ENCODE data around the gene MAMDC4.

MAMDC4 gene

GRCh38 chr9:136886610-136887597 is 34.8 kb downstream of the MAMDC4 start:
- H3K4me3 Mint-ChIP-seq: peak overlapping the region; percentile 89
- H3K36me3 Mint-ChIP-seq (ENCODE audit: low read depth): peaks cover 32% of the 10 kb centered on the region
- H3K27ac Mint-ChIP-seq: peak overlapping the region; percentile 79
- peaks cover 39% of the 10 kb centered on the region for H3K4me1 Mint-ChIP-seq (ENCODE audit: low read depth)
- intact Hi-C loops (cut with micrococcal nuclease): loop anchor here (1.0 to 2.0 kb wide), 2 partner anchors 20 to 38 kb away; partner anchors contain the start of genes EDF1 and PHPT1
- H3K9me3 Mint-ChIP-seq: no peaks in the 10 kb centered on the region
- no peaks in the 10 kb centered on the region for H3K27me3 Mint-ChIP-seq

GRCh38 chr9:136888454-136888853 is 36.3 kb downstream of the MAMDC4 start:
- Mint-ChIP-seq H3K36me3 (ENCODE audit: low read depth) (peaks cover 37% of the 10 kb centered on the region), H3K9me3 (no peaks in the 10 kb centered on the region), H3K27me3 (no peaks in the 10 kb centered on the region), H3K27ac (no peak overlapping the region), H3K4me1 (ENCODE audit: low read depth) (peaks cover 23% of the 10 kb centered on the region), H3K4me3 (no peak overlapping the region)
- intact Hi-C loops (cut with micrococcal nuclease): no loop called here

DNA sequence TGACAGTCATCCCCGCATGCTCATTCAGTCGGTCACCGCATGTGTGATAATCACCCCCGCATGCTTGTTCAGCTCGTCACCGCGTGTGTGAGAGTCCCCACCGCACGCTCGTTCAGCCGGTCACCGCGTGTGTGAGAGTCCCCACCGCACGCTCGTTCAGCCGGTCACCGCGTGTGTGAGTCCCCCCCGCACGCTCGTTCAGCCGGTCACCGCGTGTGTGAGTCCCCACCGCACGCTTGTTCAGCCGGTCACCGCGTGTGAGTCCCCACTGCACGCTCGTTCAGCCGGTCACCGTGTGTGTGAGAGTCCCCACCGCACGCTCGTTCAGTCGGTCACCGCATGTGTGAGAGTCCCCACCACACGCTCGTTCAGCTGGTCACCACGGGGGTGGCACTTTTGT is 37.7 kb downstream of the MAMDC4 start:
- Mint-ChIP-seq H3K36me3 (ENCODE audit: low read depth) (peaks cover 48% of the 10 kb centered on the region), H3K4me3 (no peak overlapping the region), H3K27me3 (no peaks in the 10 kb centered on the region), H3K4me1 (ENCODE audit: low read depth) (peaks cover 21% of the 10 kb centered on the region), H3K27ac (no peak overlapping the region), H3K9me3 (no peaks in the 10 kb centered on the region)
- intact Hi-C loops (cut with micrococcal nuclease): no loop called here

GRCh38 chr9:136890661-136891060 is 38.5 kb downstream of the MAMDC4 start:
- Mint-ChIP-seq H3K4me1 (ENCODE audit: low read depth) (peaks cover 17% of the 10 kb centered on the region), H3K9me3 (no peaks in the 10 kb centered on the region), H3K36me3 (ENCODE audit: low read depth) (peaks cover 54% of the 10 kb centered on the region), H3K27me3 (no peaks in the 10 kb centered on the region), H3K27ac (no peak overlapping the region), H3K4me3 (no peak overlapping the region)
- intact Hi-C loops (cut with micrococcal nuclease): no loop called here

GRCh38 chr9:136896027-136896426 is 43.9 kb downstream of the MAMDC4 start:
- peaks cover 68% of the 10 kb centered on the region for H3K36me3 Mint-ChIP-seq (ENCODE audit: low read depth)
- no peaks in the 10 kb centered on the region for H3K27me3 Mint-ChIP-seq
- H3K9me3 Mint-ChIP-seq: no peaks in the 10 kb centered on the region
- H3K4me3 Mint-ChIP-seq: no peak overlapping the region
- intact Hi-C loops (cut with micrococcal nuclease): no loop called here
- H3K27ac Mint-ChIP-seq: no peak overlapping the region
- peaks cover 6% of the 10 kb centered on the region for H3K4me1 Mint-ChIP-seq (ENCODE audit: low read depth)

DNA sequence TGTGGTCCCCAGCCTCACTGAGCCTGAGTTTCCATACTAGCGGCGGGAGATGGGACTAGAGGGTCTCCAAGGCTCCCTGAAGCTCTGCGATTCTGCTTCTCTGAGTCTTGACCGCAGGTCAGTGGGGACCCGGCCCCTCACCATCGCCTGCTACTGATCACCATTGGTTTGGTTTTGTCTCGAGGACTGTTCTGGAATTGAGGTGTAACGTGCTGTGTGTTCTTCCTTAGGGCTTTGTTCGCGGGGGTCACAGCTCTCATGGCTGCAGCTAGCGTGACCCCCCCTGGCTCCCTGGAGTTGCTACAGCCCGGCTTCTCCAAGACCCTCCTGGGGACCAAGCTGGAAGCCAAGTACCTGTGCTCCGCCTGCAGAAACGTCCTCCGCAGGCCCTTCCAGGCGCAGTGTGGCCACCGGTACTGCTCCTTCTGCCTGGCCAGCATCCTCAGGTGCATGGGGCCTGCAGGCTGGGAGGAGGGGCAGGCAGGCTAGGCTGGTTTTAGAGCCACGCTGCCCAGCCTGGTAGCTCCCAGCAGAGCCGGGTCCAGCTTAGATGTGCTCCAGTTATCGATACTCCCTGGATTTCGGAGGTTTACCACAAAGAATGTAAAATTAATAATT is 46.4 kb downstream of the MAMDC4 start:
- H3K4me1 Mint-ChIP-seq (ENCODE audit: low read depth): peaks cover 22% of the 10 kb centered on the region
- H3K27ac Mint-ChIP-seq: no peak overlapping the region
- H3K36me3 Mint-ChIP-seq (ENCODE audit: low read depth): peaks cover 79% of the 10 kb centered on the region
- intact Hi-C loops (cut with micrococcal nuclease): no loop called here
- H3K4me3 Mint-ChIP-seq: no peak overlapping the region
- H3K9me3 Mint-ChIP-seq: no peaks in the 10 kb centered on the region
- no peaks in the 10 kb centered on the region for H3K27me3 Mint-ChIP-seq

DNA sequence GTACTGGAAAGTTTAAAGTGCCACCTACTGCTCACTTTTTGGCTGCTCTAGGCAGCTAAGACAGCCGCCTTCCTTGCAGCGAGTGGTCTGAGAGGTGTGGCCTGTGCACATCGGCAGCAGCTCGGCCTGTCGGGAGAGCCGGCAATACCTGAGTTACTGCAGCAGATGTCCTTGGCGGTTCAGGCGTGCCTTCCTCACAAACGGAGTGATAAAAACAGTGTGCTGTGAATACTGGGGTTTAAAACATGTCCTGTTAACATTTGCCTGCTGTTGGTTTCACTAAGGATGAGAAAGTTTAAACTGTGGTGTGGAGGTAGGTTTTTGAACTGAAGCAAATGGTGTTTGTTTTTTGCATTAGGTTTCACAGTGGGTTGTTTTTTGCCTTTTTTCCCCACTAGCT is 47.0 kb downstream of the MAMDC4 start:
- peaks cover 82% of the 10 kb centered on the region for H3K36me3 Mint-ChIP-seq (ENCODE audit: low read depth)
- H3K4me3 Mint-ChIP-seq: no peak overlapping the region
- H3K27ac Mint-ChIP-seq: no peak overlapping the region
- H3K27me3 Mint-ChIP-seq: no peaks in the 10 kb centered on the region
- H3K9me3 Mint-ChIP-seq: no peaks in the 10 kb centered on the region
- peaks cover 22% of the 10 kb centered on the region for H3K4me1 Mint-ChIP-seq (ENCODE audit: low read depth)
- intact Hi-C loops (cut with micrococcal nuclease): no loop called here

DNA sequence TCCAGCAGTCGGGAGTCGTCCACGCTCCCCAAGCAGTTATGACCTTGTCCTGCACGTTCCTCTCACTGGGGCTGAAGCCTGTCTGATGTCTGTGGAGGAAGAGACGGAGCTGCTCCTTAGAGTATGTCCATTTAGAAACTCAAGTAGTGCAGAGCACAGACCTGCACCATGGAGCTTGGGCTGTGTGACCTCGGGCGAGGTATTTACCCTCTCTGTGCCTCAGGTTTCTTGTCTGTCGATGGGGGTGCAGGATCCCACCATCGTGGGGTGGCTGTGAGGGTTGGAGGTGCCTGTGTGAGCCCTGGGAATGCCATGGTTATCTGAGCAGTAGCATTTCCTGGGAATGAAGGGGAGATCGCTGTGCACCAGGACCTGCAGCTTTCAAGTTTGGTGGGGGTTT is 48.4 kb downstream of the MAMDC4 start:
- peaks cover 29% of the 10 kb centered on the region for H3K4me1 Mint-ChIP-seq (ENCODE audit: low read depth)
- no peaks in the 10 kb centered on the region for H3K27me3 Mint-ChIP-seq
- no peaks in the 10 kb centered on the region for H3K9me3 Mint-ChIP-seq
- H3K4me3 Mint-ChIP-seq: no peak overlapping the region
- no peak overlapping the region for H3K27ac Mint-ChIP-seq
- H3K36me3 Mint-ChIP-seq (ENCODE audit: low read depth): peaks cover 78% of the 10 kb centered on the region
- intact Hi-C loops (cut with micrococcal nuclease): no loop called here

DNA sequence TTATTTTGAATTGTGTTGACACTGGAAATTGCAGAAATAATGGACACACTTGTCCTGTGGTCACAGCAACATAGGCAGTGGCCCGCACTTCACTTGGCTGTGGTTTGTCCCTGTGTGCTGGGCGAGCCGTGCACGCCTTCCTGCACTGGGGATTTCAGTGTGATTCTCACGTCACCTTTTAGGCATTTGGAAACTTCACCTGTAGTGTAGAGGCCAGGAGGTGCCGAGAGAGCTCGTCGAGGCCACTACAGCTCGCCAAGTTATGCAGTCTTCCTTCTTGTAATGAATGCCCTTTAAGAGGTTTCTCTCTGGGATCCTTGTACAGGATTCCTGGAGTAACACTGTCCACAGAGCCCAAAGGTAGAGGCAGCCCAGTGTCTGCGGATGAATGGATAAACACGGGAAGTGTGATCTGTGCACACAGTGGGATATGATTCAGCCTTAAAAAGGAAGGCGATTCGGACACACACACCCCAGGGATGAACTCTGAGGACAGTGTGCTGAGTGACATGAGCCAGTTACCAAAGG is 48.9 kb downstream of the MAMDC4 start:
- Mint-ChIP-seq H3K27me3 (no peaks in the 10 kb centered on the region), H3K4me1 (ENCODE audit: low read depth) (peaks cover 30% of the 10 kb centered on the region), H3K27ac (peak overlapping the region; percentile 79), H3K36me3 (ENCODE audit: low read depth) (peaks cover 79% of the 10 kb centered on the region), H3K4me3 (no peak overlapping the region), H3K9me3 (no peaks in the 10 kb centered on the region)
- intact Hi-C loops (cut with micrococcal nuclease): no loop called here

- Mint-ChIP-seq H3K4me1 (ENCODE audit: low read depth) (peaks cover 30% of the 10 kb centered on the region), H3K27ac (peak overlapping the region; percentile 79), H3K36me3 (ENCODE audit: low read depth) (peaks cover 83% of the 10 kb centered on the region), H3K27me3 (no peaks in the 10 kb centered on the region), H3K4me3 (no peak overlapping the region), H3K9me3 (no peaks in the 10 kb centered on the region)
- intact Hi-C loops (cut with micrococcal nuclease): no loop called here
Measured at GRCh38 chr9:136901516-136902258, 49.5 kb downstream of the MAMDC4 start.

- Mint-ChIP-seq H3K4me1 (ENCODE audit: low read depth) (peaks cover 30% of the 10 kb centered on the region), H3K36me3 (ENCODE audit: low read depth) (peaks cover 89% of the 10 kb centered on the region), H3K4me3 (no peak overlapping the region), H3K27ac (peak overlapping the region; percentile 79), H3K27me3 (no peaks in the 10 kb centered on the region), H3K9me3 (no peaks in the 10 kb centered on the region)
- intact Hi-C loops (cut with micrococcal nuclease): no loop called here
Measured at GRCh38 chr9:136902259-136902821, 50.2 kb downstream of the MAMDC4 start.

GRCh38 chr9:136903041-136903554 is 51.0 kb downstream of the MAMDC4 start:
- peaks cover 30% of the 10 kb centered on the region for H3K4me1 Mint-ChIP-seq (ENCODE audit: low read depth)
- intact Hi-C loops (cut with micrococcal nuclease): no loop called here
- H3K9me3 Mint-ChIP-seq: no peaks in the 10 kb centered on the region
- H3K27ac Mint-ChIP-seq: no peak overlapping the region
- no peaks in the 10 kb centered on the region for H3K27me3 Mint-ChIP-seq
- peaks cover 95% of the 10 kb centered on the region for H3K36me3 Mint-ChIP-seq (ENCODE audit: low read depth)
- no peak overlapping the region for H3K4me3 Mint-ChIP-seq

DNA sequence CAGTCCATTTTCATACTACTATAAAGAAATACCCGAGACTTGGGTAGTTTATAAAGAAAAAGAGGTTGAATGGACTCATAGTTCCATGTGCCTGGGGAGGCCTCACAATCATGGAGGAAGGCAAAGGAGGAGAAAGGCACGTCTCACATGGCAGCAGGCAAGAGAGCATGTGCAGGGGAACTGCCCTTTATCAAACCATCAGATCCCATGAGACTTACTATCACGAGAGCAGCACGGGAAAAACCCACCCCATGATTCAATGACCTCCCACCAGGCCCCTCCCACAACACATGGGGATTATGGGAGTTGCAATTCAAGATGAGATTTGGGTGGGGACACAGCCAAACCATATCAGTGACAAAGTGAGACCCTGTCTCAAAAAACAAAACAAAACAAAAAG is 54.1 kb downstream of the MAMDC4 start:
- intact Hi-C loops (cut with micrococcal nuclease): no loop called here
- no peak overlapping the region for H3K4me3 Mint-ChIP-seq
- peaks cover 95% of the 10 kb centered on the region for H3K36me3 Mint-ChIP-seq (ENCODE audit: low read depth)
- H3K9me3 Mint-ChIP-seq: no peaks in the 10 kb centered on the region
- no peaks in the 10 kb centered on the region for H3K27me3 Mint-ChIP-seq
- peaks cover 21% of the 10 kb centered on the region for H3K4me1 Mint-ChIP-seq (ENCODE audit: low read depth)
- peak overlapping the region; percentile 71 for H3K27ac Mint-ChIP-seq

Data from dendritic cell treated with granulocyte-macrophage colony-stimulating factor and Interleukin-4, amounts not matched to agents 40 ng/mL and 50 ng/mL, for 4 days (primary cell).